GM23338 (cell line): ENCODE results near the gene ZNF460. TPM values are rescaled to one million over a fixed set of nuclear protein-coding genes. Genes with fewer than 3 reads are reported as not detected.

Experiments
- ATAC-seq: fragments of 200-7000 bp; cut with Tn5 transposase; 3 replicates; pipeline ENCODE4 v1.9.1; 2020
- DNase-seq: peaks from one replicate; pipeline ENCODE4 v3.0.0-alpha.2; 2015; ENCODE audit warnings: low spot score
- H2AFZ ChIP-seq: fragments of 200-600 bp; sonication (generic); 2 replicates; pipeline ENCODE4 v1.8.0; 2016; ENCODE audit warnings: antibody characterized with exemption, mild to moderate bottlenecking, moderate library complexity
- H3F3A ChIP-seq: fragments of 200-600 bp; sonication (generic); replicated peaks from 2 replicates; pipeline ENCODE4 v1.8.0; 2017; ENCODE audit warnings: antibody characterized with exemption, mixed run types, low read depth
- H3K27ac ChIP-seq: fragments of 200-600 bp; sonication (generic); 2 replicates; pipeline ENCODE4 v1.6.1; 2016; ENCODE audit warnings: low read depth
- H3K27me3 ChIP-seq: fragments of 200-600 bp; sonication (generic); 2 replicates; pipeline ENCODE4 v1.8.0; 2016; ENCODE audit warnings: mild to moderate bottlenecking, mixed run types, moderate library complexity; ENCODE audit not compliant: insufficient read depth
- H3K36me3 ChIP-seq: fragments of 200-600 bp; sonication (generic); 2 replicates; pipeline ENCODE4 v1.8.0; 2016; ENCODE audit warnings: mild to moderate bottlenecking; ENCODE audit not compliant: insufficient read depth
- H3K4me1 ChIP-seq: fragments of 200-600 bp; sonication (generic); 2 replicates; pipeline ENCODE4 v1.8.0; 2016; ENCODE audit warnings: mild to moderate bottlenecking, moderate library complexity; ENCODE audit not compliant: insufficient read depth
- H3K4me2 ChIP-seq: fragments of 200-600 bp; sonication (generic); 2 replicates; pipeline ENCODE4 v1.7.1; 2017; ENCODE audit warnings: mixed run types
- H3K4me3 ChIP-seq: fragments of 200-600 bp; sonication (generic); 2 replicates; pipeline ENCODE4 v1.6.1; 2016; ENCODE audit warnings: mixed run types
- H3K79me2 ChIP-seq: fragments of 200-600 bp; sonication (generic); replicated peaks from 2 replicates; pipeline ENCODE4 v1.8.0; 2017; ENCODE audit warnings: mild to moderate bottlenecking; ENCODE audit not compliant: insufficient read depth
- H3K9me2 ChIP-seq: fragments of 200-600 bp; sonication (generic); 2 replicates; pipeline ENCODE4 v1.8.0; 2017; ENCODE audit not compliant: insufficient read depth
- H4K20me1 ChIP-seq: fragments of 200-600 bp; sonication (generic); replicated peaks from 2 replicates; pipeline ENCODE4 v1.8.0; 2017; ENCODE audit warnings: mild to moderate bottlenecking; ENCODE audit not compliant: insufficient read depth
- H3K27ac Mint-ChIP-seq: 2 replicates; pipeline ENCODE4 v1.8.0; 2020; ENCODE audit warnings: inconsistent platforms, mild to moderate bottlenecking, moderate library complexity, mixed read lengths
- H3K27me3 Mint-ChIP-seq: 3 replicates; pipeline ENCODE4 v1.8.0; 2022; ENCODE audit warnings: low read depth, mild to moderate bottlenecking, moderate library complexity, mixed read lengths, inconsistent platforms; ENCODE audit not compliant: insufficient read depth, poor library complexity
- H3K36me3 Mint-ChIP-seq: 3 replicates; pipeline ENCODE4 v1.8.0; 2021; ENCODE audit warnings: low read depth, mild to moderate bottlenecking, inconsistent platforms, moderate library complexity, mixed read lengths
- H3K4me1 Mint-ChIP-seq: 3 replicates; pipeline ENCODE4 v1.8.0; 2020; ENCODE audit warnings: mild to moderate bottlenecking, inconsistent platforms, mixed read lengths
- H3K4me3 Mint-ChIP-seq: 3 replicates; pipeline ENCODE4 v1.8.0; 2021; ENCODE audit warnings: moderate library complexity, mild to moderate bottlenecking, inconsistent platforms, mixed read lengths
- H3K9me3 Mint-ChIP-seq: 3 replicates; pipeline ENCODE4 v1.8.0; 2020; ENCODE audit warnings: moderate library complexity, mild to moderate bottlenecking, inconsistent platforms, mixed read lengths
- CREB1 ChIP-seq: fragments of 250-450 bp; sonication (Bioruptor Pico); IDR thresholded peaks from 2 replicates; pipeline ENCODE4 v1.5.0; 2020; ENCODE audit warnings: low read depth, mild to moderate bottlenecking, moderate library complexity
- EZH2 ChIP-seq: fragments of 200-600 bp; sonication (generic); IDR thresholded peaks from one replicate; pipeline ENCODE4 v1.8.0; 2017; ENCODE audit warnings: antibody characterized with exemption, mild to moderate bottlenecking, low read depth; ENCODE audit not compliant: unreplicated experiment
- JUNB ChIP-seq: IDR thresholded peaks from one replicate; pipeline ENCODE4 v1.6.1; 2016; ENCODE audit warnings: antibody characterized with exemption; ENCODE audit not compliant: unreplicated experiment
- NANOG ChIP-seq: IDR thresholded peaks from 2 replicates; pipeline ENCODE4 v1.6.1; 2016; ENCODE audit warnings: antibody characterized with exemption, borderline replicate concordance
- POLR2AphosphoS5 ChIP-seq: IDR thresholded peaks from 2 replicates; pipeline ENCODE4 v1.6.1; 2016; ENCODE audit warnings: antibody characterized with exemption, low read depth
- STAT1 ChIP-seq: IDR thresholded peaks from one replicate; pipeline ENCODE4 v1.6.1; 2016; ENCODE audit warnings: antibody characterized with exemption; ENCODE audit not compliant: unreplicated experiment
- ZNF114 ChIP-seq: fragments of 250-450 bp; sonication (Bioruptor Pico); IDR thresholded peaks from 2 replicates; pipeline ENCODE4 v1.5.0; 2020; ENCODE audit warnings: mild to moderate bottlenecking, moderate library complexity
- polyA plus RNA-seq: library from polyadenylated mRNA; unstranded; fragments of >200 nt; fragmentation: Nextera tagmentation; extraction: Ambion mirVana; gene quantifications from 2 replicates; pipeline ENCODE4 v1.2.1, GENCODE V29; 2016
- total RNA-seq: library from RNA; depleted of rRNA; stranded (reverse); fragments of >200 nt; shearing (Covaris generic); gene quantifications from 2 replicates; pipeline ENCODE4 v1.2.3, GENCODE V29; 2014
- TF ChIP-seq, protein P1 (sequence below): IDR thresholded peaks from 2 replicates; pipeline ENCODE4 v1.6.1; 2016; ENCODE audit warnings: antibody characterized with exemption
- TF ChIP-seq, protein P2 (sequence below), 2 experiments: fragments of 200-600 bp in 1 of 2; sonication (generic) in 1 of 2; conservative IDR thresholded peaks; 2 replicates each; pipeline versions ENCODE4 v1.5.1 to v1.6.1; 2016 to 2017; ENCODE audit warnings: antibody characterized with exemption in 2 of 2, low read depth in 2 of 2, mild to moderate bottlenecking in 2 of 2, moderate library complexity in 1 of 2
- TF ChIP-seq, protein P3 (sequence below): IDR thresholded peaks from one replicate; pipeline ENCODE4 v1.6.1; 2018; ENCODE audit warnings: antibody characterized with exemption; ENCODE audit not compliant: unreplicated experiment
- TF ChIP-seq, protein P4 (sequence below): fragments of 250-450 bp; sonication (Bioruptor Pico); IDR thresholded peaks from 2 replicates; pipeline ENCODE4 v1.5.0; 2020; ENCODE audit warnings: mild to moderate bottlenecking, moderate library complexity

ZNF460 gene
- total and polyA plus RNA-seq, 2 experiments from 2014 or later, result 3.4 to 81.7 TPM

DNA sequence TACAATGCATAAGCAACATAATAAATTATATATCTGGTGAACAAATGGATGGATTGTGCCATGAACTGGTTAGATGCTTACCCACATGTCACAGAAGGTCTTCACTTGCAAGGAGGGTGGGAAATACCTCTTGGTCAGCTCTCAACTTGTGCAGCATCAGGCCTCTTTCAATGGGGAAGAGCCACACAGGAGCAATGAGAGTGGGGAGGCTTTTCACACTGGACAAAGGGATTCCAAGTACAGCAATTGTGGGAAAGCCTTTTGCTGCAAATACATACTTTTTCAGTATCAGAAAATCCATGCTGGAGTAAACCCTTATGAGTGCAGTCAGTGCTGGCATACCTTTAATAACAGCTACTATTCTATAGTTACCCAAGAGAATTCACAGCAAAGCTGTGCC, 28.2 kb downstream of the ZNF460 start:
- no peak overlapping the region for H2AFZ ChIP-seq
- H3K9me3 Mint-ChIP-seq, result no peaks in the 10 kb centered on the region
- ATAC-seq, result no peak
- H3K36me3 ChIP-seq, result no peaks in the 10 kb centered on the region
- no peak overlapping the region for H3K4me3 Mint-ChIP-seq
- peaks cover 4% of the 10 kb centered on the region; the same call in 1 of the 3 replicates for H3K36me3 Mint-ChIP-seq
- TF ChIP-seq, protein P1, sequence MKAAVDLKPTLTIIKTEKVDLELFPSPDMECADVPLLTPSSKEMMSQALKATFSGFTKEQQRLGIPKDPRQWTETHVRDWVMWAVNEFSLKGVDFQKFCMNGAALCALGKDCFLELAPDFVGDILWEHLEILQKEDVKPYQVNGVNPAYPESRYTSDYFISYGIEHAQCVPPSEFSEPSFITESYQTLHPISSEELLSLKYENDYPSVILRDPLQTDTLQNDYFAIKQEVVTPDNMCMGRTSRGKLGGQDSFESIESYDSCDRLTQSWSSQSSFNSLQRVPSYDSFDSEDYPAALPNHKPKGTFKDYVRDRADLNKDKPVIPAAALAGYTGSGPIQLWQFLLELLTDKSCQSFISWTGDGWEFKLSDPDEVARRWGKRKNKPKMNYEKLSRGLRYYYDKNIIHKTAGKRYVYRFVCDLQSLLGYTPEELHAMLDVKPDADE, result no peak
- no peak for TF ChIP-seq ZNF114
- TF ChIP-seq, protein P2, sequence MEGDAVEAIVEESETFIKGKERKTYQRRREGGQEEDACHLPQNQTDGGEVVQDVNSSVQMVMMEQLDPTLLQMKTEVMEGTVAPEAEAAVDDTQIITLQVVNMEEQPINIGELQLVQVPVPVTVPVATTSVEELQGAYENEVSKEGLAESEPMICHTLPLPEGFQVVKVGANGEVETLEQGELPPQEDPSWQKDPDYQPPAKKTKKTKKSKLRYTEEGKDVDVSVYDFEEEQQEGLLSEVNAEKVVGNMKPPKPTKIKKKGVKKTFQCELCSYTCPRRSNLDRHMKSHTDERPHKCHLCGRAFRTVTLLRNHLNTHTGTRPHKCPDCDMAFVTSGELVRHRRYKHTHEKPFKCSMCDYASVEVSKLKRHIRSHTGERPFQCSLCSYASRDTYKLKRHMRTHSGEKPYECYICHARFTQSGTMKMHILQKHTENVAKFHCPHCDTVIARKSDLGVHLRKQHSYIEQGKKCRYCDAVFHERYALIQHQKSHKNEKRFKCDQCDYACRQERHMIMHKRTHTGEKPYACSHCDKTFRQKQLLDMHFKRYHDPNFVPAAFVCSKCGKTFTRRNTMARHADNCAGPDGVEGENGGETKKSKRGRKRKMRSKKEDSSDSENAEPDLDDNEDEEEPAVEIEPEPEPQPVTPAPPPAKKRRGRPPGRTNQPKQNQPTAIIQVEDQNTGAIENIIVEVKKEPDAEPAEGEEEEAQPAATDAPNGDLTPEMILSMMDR (conservative IDR thresholded peaks at IDR 0.05; ENCODE audit: low read depth in 2 of 2), result no peak
- TF ChIP-seq, protein P3, sequence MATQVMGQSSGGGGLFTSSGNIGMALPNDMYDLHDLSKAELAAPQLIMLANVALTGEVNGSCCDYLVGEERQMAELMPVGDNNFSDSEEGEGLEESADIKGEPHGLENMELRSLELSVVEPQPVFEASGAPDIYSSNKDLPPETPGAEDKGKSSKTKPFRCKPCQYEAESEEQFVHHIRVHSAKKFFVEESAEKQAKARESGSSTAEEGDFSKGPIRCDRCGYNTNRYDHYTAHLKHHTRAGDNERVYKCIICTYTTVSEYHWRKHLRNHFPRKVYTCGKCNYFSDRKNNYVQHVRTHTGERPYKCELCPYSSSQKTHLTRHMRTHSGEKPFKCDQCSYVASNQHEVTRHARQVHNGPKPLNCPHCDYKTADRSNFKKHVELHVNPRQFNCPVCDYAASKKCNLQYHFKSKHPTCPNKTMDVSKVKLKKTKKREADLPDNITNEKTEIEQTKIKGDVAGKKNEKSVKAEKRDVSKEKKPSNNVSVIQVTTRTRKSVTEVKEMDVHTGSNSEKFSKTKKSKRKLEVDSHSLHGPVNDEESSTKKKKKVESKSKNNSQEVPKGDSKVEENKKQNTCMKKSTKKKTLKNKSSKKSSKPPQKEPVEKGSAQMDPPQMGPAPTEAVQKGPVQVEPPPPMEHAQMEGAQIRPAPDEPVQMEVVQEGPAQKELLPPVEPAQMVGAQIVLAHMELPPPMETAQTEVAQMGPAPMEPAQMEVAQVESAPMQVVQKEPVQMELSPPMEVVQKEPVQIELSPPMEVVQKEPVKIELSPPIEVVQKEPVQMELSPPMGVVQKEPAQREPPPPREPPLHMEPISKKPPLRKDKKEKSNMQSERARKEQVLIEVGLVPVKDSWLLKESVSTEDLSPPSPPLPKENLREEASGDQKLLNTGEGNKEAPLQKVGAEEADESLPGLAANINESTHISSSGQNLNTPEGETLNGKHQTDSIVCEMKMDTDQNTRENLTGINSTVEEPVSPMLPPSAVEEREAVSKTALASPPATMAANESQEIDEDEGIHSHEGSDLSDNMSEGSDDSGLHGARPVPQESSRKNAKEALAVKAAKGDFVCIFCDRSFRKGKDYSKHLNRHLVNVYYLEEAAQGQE, result no peak
- TF ChIP-seq, protein P4, sequence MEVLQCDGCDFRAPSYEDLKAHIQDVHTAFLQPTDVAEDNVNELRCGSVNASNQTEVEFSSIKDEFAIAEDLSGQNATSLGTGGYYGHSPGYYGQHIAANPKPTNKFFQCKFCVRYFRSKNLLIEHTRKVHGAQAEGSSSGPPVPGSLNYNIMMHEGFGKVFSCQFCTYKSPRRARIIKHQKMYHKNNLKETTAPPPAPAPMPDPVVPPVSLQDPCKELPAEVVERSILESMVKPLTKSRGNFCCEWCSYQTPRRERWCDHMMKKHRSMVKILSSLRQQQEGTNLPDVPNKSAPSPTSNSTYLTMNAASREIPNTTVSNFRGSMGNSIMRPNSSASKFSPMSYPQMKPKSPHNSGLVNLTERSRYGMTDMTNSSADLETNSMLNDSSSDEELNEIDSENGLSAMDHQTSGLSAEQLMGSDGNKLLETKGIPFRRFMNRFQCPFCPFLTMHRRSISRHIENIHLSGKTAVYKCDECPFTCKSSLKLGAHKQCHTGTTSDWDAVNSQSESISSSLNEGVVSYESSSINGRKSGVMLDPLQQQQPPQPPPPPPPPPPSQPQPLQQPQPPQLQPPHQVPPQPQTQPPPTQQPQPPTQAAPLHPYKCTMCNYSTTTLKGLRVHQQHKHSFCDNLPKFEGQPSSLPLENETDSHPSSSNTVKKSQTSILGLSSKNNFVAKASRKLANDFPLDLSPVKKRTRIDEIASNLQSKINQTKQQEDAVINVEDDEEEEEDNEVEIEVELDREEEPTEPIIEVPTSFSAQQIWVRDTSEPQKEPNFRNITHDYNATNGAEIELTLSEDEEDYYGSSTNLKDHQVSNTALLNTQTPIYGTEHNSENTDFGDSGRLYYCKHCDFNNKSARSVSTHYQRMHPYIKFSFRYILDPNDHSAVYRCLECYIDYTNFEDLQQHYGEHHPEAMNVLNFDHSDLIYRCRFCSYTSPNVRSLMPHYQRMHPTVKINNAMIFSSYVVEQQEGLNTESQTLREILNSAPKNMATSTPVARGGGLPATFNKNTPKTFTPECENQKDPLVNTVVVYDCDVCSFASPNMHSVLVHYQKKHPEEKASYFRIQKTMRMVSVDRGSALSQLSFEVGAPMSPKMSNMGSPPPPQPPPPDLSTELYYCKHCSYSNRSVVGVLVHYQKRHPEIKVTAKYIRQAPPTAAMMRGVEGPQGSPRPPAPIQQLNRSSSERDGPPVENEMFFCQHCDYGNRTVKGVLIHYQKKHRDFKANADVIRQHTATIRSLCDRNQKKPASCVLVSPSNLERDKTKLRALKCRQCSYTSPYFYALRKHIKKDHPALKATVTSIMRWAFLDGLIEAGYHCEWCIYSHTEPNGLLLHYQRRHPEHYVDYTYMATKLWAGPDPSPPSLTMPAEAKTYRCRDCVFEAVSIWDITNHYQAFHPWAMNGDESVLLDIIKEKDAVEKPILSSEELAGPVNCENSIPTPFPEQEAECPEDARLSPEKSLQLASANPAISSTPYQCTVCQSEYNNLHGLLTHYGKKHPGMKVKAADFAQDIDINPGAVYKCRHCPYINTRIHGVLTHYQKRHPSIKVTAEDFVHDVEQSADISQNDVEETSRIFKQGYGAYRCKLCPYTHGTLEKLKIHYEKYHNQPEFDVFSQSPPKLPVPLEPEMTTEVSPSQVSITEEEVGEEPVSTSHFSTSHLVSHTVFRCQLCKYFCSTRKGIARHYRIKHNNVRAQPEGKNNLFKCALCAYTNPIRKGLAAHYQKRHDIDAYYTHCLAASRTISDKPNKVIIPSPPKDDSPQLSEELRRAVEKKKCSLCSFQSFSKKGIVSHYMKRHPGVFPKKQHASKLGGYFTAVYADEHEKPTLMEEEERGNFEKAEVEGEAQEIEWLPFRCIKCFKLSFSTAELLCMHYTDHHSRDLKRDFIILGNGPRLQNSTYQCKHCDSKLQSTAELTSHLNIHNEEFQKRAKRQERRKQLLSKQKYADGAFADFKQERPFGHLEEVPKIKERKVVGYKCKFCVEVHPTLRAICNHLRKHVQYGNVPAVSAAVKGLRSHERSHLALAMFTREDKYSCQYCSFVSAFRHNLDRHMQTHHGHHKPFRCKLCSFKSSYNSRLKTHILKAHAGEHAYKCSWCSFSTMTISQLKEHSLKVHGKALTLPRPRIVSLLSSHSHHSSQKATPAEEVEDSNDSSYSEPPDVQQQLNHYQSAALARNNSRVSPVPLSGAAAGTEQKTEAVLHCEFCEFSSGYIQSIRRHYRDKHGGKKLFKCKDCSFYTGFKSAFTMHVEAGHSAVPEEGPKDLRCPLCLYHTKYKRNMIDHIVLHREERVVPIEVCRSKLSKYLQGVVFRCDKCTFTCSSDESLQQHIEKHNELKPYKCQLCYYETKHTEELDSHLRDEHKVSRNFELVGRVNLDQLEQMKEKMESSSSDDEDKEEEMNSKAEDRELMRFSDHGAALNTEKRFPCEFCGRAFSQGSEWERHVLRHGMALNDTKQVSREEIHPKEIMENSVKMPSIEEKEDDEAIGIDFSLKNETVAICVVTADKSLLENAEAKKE (CRISPR knock-in tag), result no peak
- TF ChIP-seq EZH2, result no peak
- no peak for TF ChIP-seq POLR2AphosphoS5
- no peak for TF ChIP-seq STAT1
- TF ChIP-seq CREB1, result no peak
- TF ChIP-seq NANOG, result no peak
- TF ChIP-seq JUNB, result no peak
- H3K27me3 Mint-ChIP-seq, result peaks cover 6% of the 10 kb centered on the region
- no peak overlapping the region for H3K27ac ChIP-seq
- H3K4me2 ChIP-seq, result no peak overlapping the region
- H3K4me1 ChIP-seq, result no peaks in the 10 kb centered on the region
- H3K27ac Mint-ChIP-seq, result no peak overlapping the region
- no peaks in the 10 kb centered on the region for H3K9me2 ChIP-seq
- H3K79me2 ChIP-seq, result no peaks in the 10 kb centered on the region; the same call in 1 of the 2 replicates
- peaks cover 7% of the 10 kb centered on the region; the same call in 1 of the 2 replicates for H4K20me1 ChIP-seq
- no peak overlapping the region for H3K4me3 ChIP-seq
- no peaks in the 10 kb centered on the region for H3K4me1 Mint-ChIP-seq
- H3K27me3 ChIP-seq, result no peaks in the 10 kb centered on the region; the same call in 1 of the 2 replicates
- DNase-seq, result no peak
- no peaks in the 10 kb centered on the region for H3F3A ChIP-seq
